Panc1 (cell line): ENCODE results near the gene SCGB1C2. TPM values are rescaled to one million over a fixed set of nuclear protein-coding genes. Genes with fewer than 3 reads are reported as not detected.

Source experiments
- ATAC-seq: fragments of 200-7000 bp; cut with Tn5 transposase; 2 replicates; pipeline ENCODE4 v1.9.1; 2020; ENCODE audit warnings: mild to moderate bottlenecking, moderate library complexity
- BruUV-seq: library from RNA; stranded (reverse); fragments of 400-500 nt; replicated peaks from 2 replicates; lab custom pipeline; 2021; lab: Mats Ljungman, UMichigan
- CTCF ChIA-PET: fragments of 300-600 bp; sonication (Branson Sonifier 250); formaldehyde crosslinking; loops from one replicate; lab custom pipeline; 2022; ENCODE audit warnings: antibody characterized with exemption; lab: Charles Lee
- POLR2A ChIA-PET: fragments of 300-600 bp; sonication (Branson Sonifier 250); formaldehyde crosslinking; loops from one replicate; lab custom pipeline; 2022; ENCODE audit warnings: antibody characterized with exemption; lab: Charles Lee
- DNase-seq: peaks from one replicate; pipeline ENCODE4 v3.0.0-alpha.2; 2010; ENCODE audit warnings: low read depth, low spot score
- H3K27ac ChIP-seq: 2 replicates; pipeline ENCODE4 v1.5.1; 2011; ENCODE audit warnings: mild to moderate bottlenecking, low read length, inconsistent platforms
- H3K27me3 ChIP-seq: fragments of 200-500 bp; sonication (Bioruptor generic); 2 replicates; pipeline ENCODE4 v1.6.0; 2014; ENCODE audit warnings: low read length, inconsistent platforms; ENCODE audit not compliant: control insufficient read depth, insufficient read depth
- H3K36me3 ChIP-seq: fragments of 200-500 bp; sonication (Bioruptor generic); 2 replicates; pipeline ENCODE4 v1.5.1; 2014; ENCODE audit warnings: inconsistent platforms, mild to moderate bottlenecking, low read length, moderate library complexity; ENCODE audit not compliant: control insufficient read depth, insufficient read depth
- H3K4me1 ChIP-seq: 2 replicates; pipeline ENCODE4 v1.5.1; 2011; ENCODE audit warnings: inconsistent platforms, mild to moderate bottlenecking, low read length, moderate library complexity; ENCODE audit not compliant: control insufficient read depth, insufficient read depth
- H3K4me3 ChIP-seq, 2 experiments: 2 replicates each; pipeline ENCODE4 v1.5.1; 2011 to 2012; ENCODE audit warnings: low read depth in 2 of 2, low read length in 2 of 2, mild to moderate bottlenecking in 2 of 2, inconsistent platforms in 1 of 2, moderate library complexity in 1 of 2
- H3K9me3 ChIP-seq: fragments of 200-500 bp; sonication (Bioruptor generic); 2 replicates; pipeline ENCODE4 v1.5.1; 2014; ENCODE audit warnings: low read depth, mild to moderate bottlenecking, inconsistent platforms, low read length, moderate library complexity; ENCODE audit not compliant: control insufficient read depth, insufficient read depth
- POLR2AphosphoS5 ChIP-seq: IDR thresholded peaks from 2 replicates; pipeline ENCODE4 v1.6.1; 2012; ENCODE audit warnings: mild to moderate bottlenecking, low read depth, low read length, moderate library complexity
- SIN3A ChIP-seq: IDR thresholded peaks from 2 replicates; pipeline ENCODE4 v1.6.1; 2012; ENCODE audit warnings: low read depth, mild to moderate bottlenecking, low read length, moderate library complexity, borderline replicate concordance; ENCODE audit not compliant: insufficient read depth
- TCF7L2 ChIP-seq: IDR thresholded peaks from 2 replicates; pipeline ENCODE4 v1.6.1; 2011; ENCODE audit warnings: mild to moderate bottlenecking, low read depth, low read length, inconsistent platforms
- in situ Hi-C: cut with HindIII; loops from 2 replicates; pipeline ENCODE4 v1.10.0; 2016; ENCODE audit warnings: low sequenced_read_pairs, low pct_unique_long_range_greater_than_20kb
- intact Hi-C: fragments of 100-400 bp; cut with micrococcal nuclease; formaldehyde crosslinking; loops from one replicate; pipeline ENCODE4 v1.10.0; 2022; ENCODE audit not compliant: unreplicated experiment
- total RNA-seq: library from RNA; stranded (reverse); gene quantifications from one replicate; pipeline ENCODE4 v1.2.1, GENCODE V29; 2021; ENCODE audit not compliant: unreplicated experiment
- TF ChIP-seq, protein P1 (sequence below), 2 experiments: IDR thresholded peaks; 2 replicates each; pipeline ENCODE4 v1.6.1; 2011 to 2012; ENCODE audit warnings: low read depth in 2 of 2, control low read depth in 1 of 2, low read length in 1 of 2, mild to moderate bottlenecking in 1 of 2, moderate library complexity in 1 of 2; ENCODE audit not compliant: insufficient read depth in 1 of 2
- TF ChIP-seq, protein P2 (sequence below): fragments of 450-650 bp; IDR thresholded peaks from 2 replicates; pipeline ENCODE4 v1.5.1; 2017; ENCODE audit warnings: mild to moderate bottlenecking

The SCGB1C2 gene
- total RNA-seq, 1 experiment from 2014 or later = not detected

DNA sequence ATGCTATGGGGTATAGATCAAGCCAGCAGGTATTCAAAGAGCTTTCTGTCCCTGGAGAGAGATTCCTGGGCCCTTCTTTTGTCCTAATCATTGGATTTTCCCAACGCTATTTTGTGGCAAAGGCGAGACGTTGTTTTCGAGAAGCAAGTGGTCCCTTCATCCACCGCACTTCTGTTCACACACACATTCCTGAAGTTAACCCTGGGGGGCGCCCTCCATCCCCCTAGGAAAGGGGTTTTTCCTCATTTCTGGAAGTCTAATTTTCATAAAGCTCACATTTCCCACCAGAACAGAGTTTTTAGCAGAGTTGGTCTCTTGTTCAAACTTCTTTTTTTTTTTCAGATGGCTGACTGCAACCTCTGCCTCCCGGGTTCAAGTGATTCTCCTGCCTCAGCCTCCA lies 11.9 kb downstream of the SCGB1C2 start:
- DNase-seq (no peak), ATAC-seq (no peak)
- no TSS peak for BruUV-seq
- TF ChIP-seq TCF7L2 = no peak
- TF ChIP-seq POLR2AphosphoS5 = no peak
- TF ChIP-seq, protein P1, sequence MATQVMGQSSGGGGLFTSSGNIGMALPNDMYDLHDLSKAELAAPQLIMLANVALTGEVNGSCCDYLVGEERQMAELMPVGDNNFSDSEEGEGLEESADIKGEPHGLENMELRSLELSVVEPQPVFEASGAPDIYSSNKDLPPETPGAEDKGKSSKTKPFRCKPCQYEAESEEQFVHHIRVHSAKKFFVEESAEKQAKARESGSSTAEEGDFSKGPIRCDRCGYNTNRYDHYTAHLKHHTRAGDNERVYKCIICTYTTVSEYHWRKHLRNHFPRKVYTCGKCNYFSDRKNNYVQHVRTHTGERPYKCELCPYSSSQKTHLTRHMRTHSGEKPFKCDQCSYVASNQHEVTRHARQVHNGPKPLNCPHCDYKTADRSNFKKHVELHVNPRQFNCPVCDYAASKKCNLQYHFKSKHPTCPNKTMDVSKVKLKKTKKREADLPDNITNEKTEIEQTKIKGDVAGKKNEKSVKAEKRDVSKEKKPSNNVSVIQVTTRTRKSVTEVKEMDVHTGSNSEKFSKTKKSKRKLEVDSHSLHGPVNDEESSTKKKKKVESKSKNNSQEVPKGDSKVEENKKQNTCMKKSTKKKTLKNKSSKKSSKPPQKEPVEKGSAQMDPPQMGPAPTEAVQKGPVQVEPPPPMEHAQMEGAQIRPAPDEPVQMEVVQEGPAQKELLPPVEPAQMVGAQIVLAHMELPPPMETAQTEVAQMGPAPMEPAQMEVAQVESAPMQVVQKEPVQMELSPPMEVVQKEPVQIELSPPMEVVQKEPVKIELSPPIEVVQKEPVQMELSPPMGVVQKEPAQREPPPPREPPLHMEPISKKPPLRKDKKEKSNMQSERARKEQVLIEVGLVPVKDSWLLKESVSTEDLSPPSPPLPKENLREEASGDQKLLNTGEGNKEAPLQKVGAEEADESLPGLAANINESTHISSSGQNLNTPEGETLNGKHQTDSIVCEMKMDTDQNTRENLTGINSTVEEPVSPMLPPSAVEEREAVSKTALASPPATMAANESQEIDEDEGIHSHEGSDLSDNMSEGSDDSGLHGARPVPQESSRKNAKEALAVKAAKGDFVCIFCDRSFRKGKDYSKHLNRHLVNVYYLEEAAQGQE (IDR thresholded peaks at IDR 0.05; ENCODE audit: insufficient read depth in 1 of 2, low read depth in 2 of 2, low read length in 1 of 2) = no peak
- TF ChIP-seq, protein P2, sequence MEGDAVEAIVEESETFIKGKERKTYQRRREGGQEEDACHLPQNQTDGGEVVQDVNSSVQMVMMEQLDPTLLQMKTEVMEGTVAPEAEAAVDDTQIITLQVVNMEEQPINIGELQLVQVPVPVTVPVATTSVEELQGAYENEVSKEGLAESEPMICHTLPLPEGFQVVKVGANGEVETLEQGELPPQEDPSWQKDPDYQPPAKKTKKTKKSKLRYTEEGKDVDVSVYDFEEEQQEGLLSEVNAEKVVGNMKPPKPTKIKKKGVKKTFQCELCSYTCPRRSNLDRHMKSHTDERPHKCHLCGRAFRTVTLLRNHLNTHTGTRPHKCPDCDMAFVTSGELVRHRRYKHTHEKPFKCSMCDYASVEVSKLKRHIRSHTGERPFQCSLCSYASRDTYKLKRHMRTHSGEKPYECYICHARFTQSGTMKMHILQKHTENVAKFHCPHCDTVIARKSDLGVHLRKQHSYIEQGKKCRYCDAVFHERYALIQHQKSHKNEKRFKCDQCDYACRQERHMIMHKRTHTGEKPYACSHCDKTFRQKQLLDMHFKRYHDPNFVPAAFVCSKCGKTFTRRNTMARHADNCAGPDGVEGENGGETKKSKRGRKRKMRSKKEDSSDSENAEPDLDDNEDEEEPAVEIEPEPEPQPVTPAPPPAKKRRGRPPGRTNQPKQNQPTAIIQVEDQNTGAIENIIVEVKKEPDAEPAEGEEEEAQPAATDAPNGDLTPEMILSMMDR = no peak
- TF ChIP-seq SIN3A = no peak
- in situ Hi-C loops (no loop called here), intact Hi-C loops (no loop called here)
- Histone ChIP-seq H3K4me3 (no peak overlapping the region), H3K27ac (no peak overlapping the region), H3K27me3 (no peaks in the 10 kb centered on the region), H3K36me3 (no peaks in the 10 kb centered on the region), H3K9me3 (no peaks in the 10 kb centered on the region), H3K4me1 (no peaks in the 10 kb centered on the region)
- POLR2A ChIA-PET = no interaction called here
- CTCF ChIA-PET = interaction anchor here (0.6 to 0.7 kb wide), 2 partner anchors 53 to 165 kb away, joined by 3 to 4 read pairs; no protein-coding TSS in a partner anchor

DNA sequence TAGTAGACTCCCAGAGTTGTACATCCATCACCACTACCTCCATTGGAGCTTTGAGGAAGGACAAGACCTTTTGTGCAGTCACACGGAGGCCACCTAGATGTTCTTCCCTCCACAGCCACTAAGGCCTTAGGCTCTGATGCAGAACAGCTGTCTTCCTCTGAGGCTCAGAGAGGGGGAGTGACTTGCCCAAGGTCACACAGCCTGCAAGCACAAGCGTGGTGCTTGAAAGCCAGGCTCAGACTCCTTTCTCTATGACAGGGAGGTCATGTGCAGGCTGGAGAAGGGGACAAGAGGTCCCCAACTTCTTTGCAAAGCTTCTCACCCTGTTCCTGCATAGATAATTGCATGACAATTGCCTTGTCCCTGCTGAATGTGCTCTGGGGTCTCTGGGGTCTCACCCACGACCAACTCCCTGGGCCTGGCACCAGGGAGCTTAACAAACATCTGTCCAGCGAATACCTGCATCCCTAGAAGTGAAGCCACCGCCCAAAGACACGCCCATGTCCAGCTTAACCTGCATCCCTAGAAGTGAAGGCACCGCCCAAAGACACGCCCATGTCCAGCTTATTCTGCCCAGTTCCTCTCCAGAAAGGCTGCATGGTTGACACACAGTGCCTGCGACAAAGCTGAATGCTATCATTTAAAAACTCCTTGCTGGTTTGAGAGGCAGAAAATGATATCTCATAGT lies 12.7 kb downstream of the SCGB1C2 start:
- TF ChIP-seq SIN3A (no peak), POLR2AphosphoS5 (no peak)
- TF ChIP-seq, protein P2 = no peak
- TF ChIP-seq, protein P1 (IDR thresholded peaks at IDR 0.05; ENCODE audit: insufficient read depth in 1 of 2, low read depth in 2 of 2, low read length in 1 of 2) = no peak
- ATAC-seq = no peak
- Histone ChIP-seq H3K36me3 (no peaks in the 10 kb centered on the region), H3K9me3 (no peaks in the 10 kb centered on the region), H3K27ac (no peak overlapping the region), H3K4me3 (no peak overlapping the region), H3K4me1 (no peaks in the 10 kb centered on the region), H3K27me3 (no peaks in the 10 kb centered on the region)
- DNase-seq = no peak
- in situ Hi-C loops = no loop called here
- intact Hi-C loops = no loop called here
- ChIA-PET CTCF (interaction anchor here (0.6 to 0.7 kb wide), 2 partner anchors 52 to 164 kb away, joined by 3 to 4 read pairs; no protein-coding TSS in a partner anchor), POLR2A (no interaction called here)
- BruUV-seq = no TSS peak
